OCI-LY7 (cell line): ENCODE results near the gene SAFB2. TPM values are rescaled to one million over a fixed set of nuclear protein-coding genes. Genes with fewer than 3 reads are reported as not detected.

Source experiments
- BruUV-seq: library from RNA; stranded (reverse); fragments of 400-500 nt; replicated peaks from 2 replicates; lab custom pipeline; 2021; lab: Mats Ljungman, UMichigan
- CTCF ChIA-PET: fragments of 300-600 bp; sonication (Branson Sonifier 250); formaldehyde crosslinking; loops from one replicate; lab custom pipeline; 2022; ENCODE audit warnings: antibody characterized with exemption; ENCODE audit not compliant: unreplicated experiment; lab: Charles Lee
- POLR2A ChIA-PET: fragments of 300-600 bp; sonication (Branson Sonifier 250); formaldehyde crosslinking; loops from one replicate; lab custom pipeline; 2022; ENCODE audit warnings: antibody characterized with exemption; lab: Charles Lee
- DNase-seq: peaks from one replicate; pipeline ENCODE4 v3.0.0-alpha.2; 2015; ENCODE audit warnings: low spot score
- H2AFZ ChIP-seq: fragments of 200-600 bp; sonication (generic), shearing (Covaris generic); 2 replicates; pipeline ENCODE4 v1.6.1; 2014; ENCODE audit warnings: mild to moderate bottlenecking, antibody characterized with exemption, low read length, moderate library complexity
- H3K27ac ChIP-seq: fragments of 200-600 bp; sonication (generic); 2 replicates; pipeline ENCODE4 v1.5.1; 2014; ENCODE audit warnings: mixed run types, low read depth, mild to moderate bottlenecking, moderate library complexity, low read length, inconsistent platforms; ENCODE audit not compliant: poor library complexity, severe bottlenecking
- H3K36me3 ChIP-seq: fragments of 200-600 bp; sonication (generic); 2 replicates; pipeline ENCODE4 v1.6.1; 2014; ENCODE audit warnings: mild to moderate bottlenecking, antibody characterized with exemption, low read length, moderate library complexity, mixed read lengths; ENCODE audit not compliant: insufficient read depth
- H3K4me1 ChIP-seq: fragments of 200-600 bp; sonication (generic); 2 replicates; pipeline ENCODE4 v1.5.1; 2014; ENCODE audit warnings: mild to moderate bottlenecking, low read length; ENCODE audit not compliant: insufficient read depth, poor library complexity, severe bottlenecking
- H3K4me2 ChIP-seq: fragments of 200-600 bp; sonication (generic); 2 replicates; pipeline ENCODE4 v1.6.1; 2014; ENCODE audit warnings: mild to moderate bottlenecking, low read length
- H3K4me3 ChIP-seq: fragments of 200-600 bp; sonication (generic); 2 replicates; pipeline ENCODE4 v1.5.1; 2014; ENCODE audit warnings: mild to moderate bottlenecking, low read depth, low read length; ENCODE audit not compliant: poor library complexity, severe bottlenecking
- H3K79me2 ChIP-seq: fragments of 200-600 bp; sonication (generic); 2 replicates; pipeline ENCODE4 v1.6.1; 2016; ENCODE audit warnings: low read depth, mild to moderate bottlenecking, low read length, moderate library complexity, mixed read lengths; ENCODE audit not compliant: insufficient read depth
- H3K9me2 ChIP-seq: fragments of 200-600 bp; sonication (generic); 2 replicates; pipeline ENCODE4 v1.6.1; 2016; ENCODE audit warnings: mild to moderate bottlenecking, low read length, mixed read lengths; ENCODE audit not compliant: insufficient read depth
- H3K9me3 ChIP-seq: fragments of 200-600 bp; sonication (generic); 2 replicates; pipeline ENCODE4 v1.6.1; 2014; ENCODE audit warnings: mild to moderate bottlenecking, mixed run types, low read length, mixed read lengths
- H4K20me1 ChIP-seq: fragments of 200-600 bp; sonication (generic); 2 replicates; pipeline ENCODE4 v1.6.1; 2014; ENCODE audit warnings: mild to moderate bottlenecking, antibody characterized with exemption, low read length, moderate library complexity, mixed read lengths; ENCODE audit not compliant: insufficient read depth
- EZH2phosphoT487 ChIP-seq: fragments of 200-600 bp; sonication (generic); IDR thresholded peaks from 2 replicates; pipeline ENCODE4 v1.6.1; 2018; ENCODE audit warnings: low read depth, borderline replicate concordance, mild to moderate bottlenecking, mixed run types, antibody characterized with exemption, low read length, moderate library complexity, mixed read lengths
- intact Hi-C: fragments of 100-400 bp; cut with micrococcal nuclease; formaldehyde crosslinking; loops from one replicate; pipeline ENCODE4 v1.10.0; 2022; ENCODE audit not compliant: unreplicated experiment
- total RNA-seq, 2 experiments: library from RNA; depleted of rRNA in 1 of 2; stranded (reverse); fragments of >200 nt in 1 of 2; shearing (Covaris generic) in 1 of 2; gene quantifications; 2 replicates each; pipeline ENCODE4 v1.2.3, GENCODE V29; 2014 to 2022
- TF ChIP-seq, protein P1 (sequence below): fragments of 200-600 bp; sonication (generic); conservative IDR thresholded peaks from 2 replicates; pipeline ENCODE4 v1.5.1; 2014; ENCODE audit warnings: mild to moderate bottlenecking, antibody characterized with exemption, low read length, moderate library complexity, mixed read lengths

Gene SAFB2
- total RNA-seq, 2 experiments from 2014 or later, result 52.8 to 111 TPM

DNA sequence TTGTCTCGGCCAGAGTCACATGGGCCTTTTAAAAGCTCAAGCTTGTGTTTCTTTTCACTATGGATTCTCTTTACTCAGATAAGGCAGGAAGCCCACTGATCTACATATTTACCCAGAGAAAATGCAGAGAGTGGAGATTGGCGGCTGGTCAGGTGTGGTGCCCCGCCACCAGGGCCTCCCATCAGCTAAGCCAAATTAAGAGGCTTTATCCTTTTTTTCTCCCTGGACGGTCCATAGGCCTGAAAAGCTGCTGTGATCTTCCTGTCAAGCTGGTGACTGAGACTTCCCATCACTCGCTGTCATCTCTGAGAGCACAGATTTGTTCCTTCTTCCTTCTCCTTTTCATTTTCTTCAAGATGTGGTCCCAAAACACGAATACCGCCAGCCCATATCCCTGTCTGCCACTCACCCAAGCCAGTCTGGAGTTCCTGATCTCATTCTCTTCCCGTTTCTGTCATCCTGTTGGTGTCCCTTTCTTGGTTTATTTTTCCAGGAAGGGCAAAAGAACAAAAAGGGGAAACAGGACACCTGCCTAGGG lies 2.2 kb upstream of the SAFB2 start:
- ChIA-PET POLR2A (interaction anchor here (0.7 kb wide), 1 partner anchor 464 kb away, joined by 5 read pairs; no protein-coding TSS in a partner anchor), CTCF (no interaction called here)
- intact Hi-C loops, result loop anchor here (10.0 kb wide), 2 partner anchors 170 to 350 kb away; partner anchors contain the start of genes DUS3L and RANBP3
- Histone ChIP-seq H3K4me2 (peak overlapping the region; percentile 99), H3K36me3 (peaks cover 84% of the 10 kb centered on the region), H2AFZ (no peak overlapping the region), H4K20me1 (peaks cover 67% of the 10 kb centered on the region), H3K79me2 (peaks cover 96% of the 10 kb centered on the region), H3K4me3 (peak overlapping the region; percentile 95), H3K4me1 (peaks cover 65% of the 10 kb centered on the region), H3K27ac (peak overlapping the region; percentile 80), H3K9me2 (no peaks in the 10 kb centered on the region), H3K9me3 (no peaks in the 10 kb centered on the region)
- DNase-seq, result peak; percentile 14
- TSS peak; percentile 51 for BruUV-seq
- TF ChIP-seq, protein P1, sequence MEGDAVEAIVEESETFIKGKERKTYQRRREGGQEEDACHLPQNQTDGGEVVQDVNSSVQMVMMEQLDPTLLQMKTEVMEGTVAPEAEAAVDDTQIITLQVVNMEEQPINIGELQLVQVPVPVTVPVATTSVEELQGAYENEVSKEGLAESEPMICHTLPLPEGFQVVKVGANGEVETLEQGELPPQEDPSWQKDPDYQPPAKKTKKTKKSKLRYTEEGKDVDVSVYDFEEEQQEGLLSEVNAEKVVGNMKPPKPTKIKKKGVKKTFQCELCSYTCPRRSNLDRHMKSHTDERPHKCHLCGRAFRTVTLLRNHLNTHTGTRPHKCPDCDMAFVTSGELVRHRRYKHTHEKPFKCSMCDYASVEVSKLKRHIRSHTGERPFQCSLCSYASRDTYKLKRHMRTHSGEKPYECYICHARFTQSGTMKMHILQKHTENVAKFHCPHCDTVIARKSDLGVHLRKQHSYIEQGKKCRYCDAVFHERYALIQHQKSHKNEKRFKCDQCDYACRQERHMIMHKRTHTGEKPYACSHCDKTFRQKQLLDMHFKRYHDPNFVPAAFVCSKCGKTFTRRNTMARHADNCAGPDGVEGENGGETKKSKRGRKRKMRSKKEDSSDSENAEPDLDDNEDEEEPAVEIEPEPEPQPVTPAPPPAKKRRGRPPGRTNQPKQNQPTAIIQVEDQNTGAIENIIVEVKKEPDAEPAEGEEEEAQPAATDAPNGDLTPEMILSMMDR, result no peak
- no peak for TF ChIP-seq EZH2phosphoT487

DNA sequence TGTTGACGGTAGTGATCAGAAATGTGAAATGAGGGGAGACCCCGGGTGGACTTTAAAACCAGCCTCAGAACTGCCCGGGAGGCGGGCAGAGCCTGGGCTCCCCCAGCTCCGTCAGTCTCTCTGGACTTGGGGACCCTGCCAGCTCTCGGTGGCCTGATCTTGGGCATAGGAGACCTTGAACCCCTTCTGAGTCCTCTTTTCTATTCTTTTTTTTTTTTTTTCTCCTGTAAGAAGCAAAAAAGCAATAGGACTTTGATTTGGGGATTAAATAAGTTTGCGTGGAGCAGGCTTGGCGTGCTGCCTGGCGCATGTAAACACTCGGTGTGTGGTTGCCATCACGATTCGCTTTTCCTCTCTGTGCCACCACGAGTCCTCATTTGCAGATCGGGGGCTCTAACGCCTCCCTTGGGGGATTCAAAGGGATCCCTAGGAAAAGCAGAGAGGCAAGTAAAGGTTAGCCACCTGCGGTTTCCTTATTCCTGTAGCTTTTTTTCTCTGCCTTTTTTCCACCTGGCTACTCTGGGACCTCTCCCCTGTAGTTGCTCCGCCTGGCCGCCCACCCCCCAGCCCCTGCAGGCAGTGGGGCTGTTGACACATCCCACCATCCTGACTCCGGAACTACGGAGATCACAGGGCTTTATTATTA lies 1.6 kb upstream of the SAFB2 start:
- H3K27ac ChIP-seq, result peak overlapping the region; percentile 80
- DNase-seq, result peak; percentile 25
- H4K20me1 ChIP-seq, result peaks cover 62% of the 10 kb centered on the region
- H3K9me3 ChIP-seq, result no peaks in the 10 kb centered on the region
- H3K4me3 ChIP-seq, result peak overlapping the region; percentile 95
- peak overlapping the region; percentile 99 for H3K4me2 ChIP-seq
- CTCF ChIA-PET, result no interaction called here
- POLR2A ChIA-PET, result interaction anchor here (0.7 kb wide), 1 partner anchor 464 kb away, joined by 5 read pairs; no protein-coding TSS in a partner anchor
- H3K9me2 ChIP-seq, result no peaks in the 10 kb centered on the region
- H3K36me3 ChIP-seq, result peaks cover 84% of the 10 kb centered on the region
- no peak overlapping the region for H2AFZ ChIP-seq
- intact Hi-C loops, result loop anchor here (10.0 kb wide), 2 partner anchors 171 to 351 kb away; partner anchors contain the start of genes DUS3L and RANBP3
- TF ChIP-seq, protein P1, result no peak
- TF ChIP-seq EZH2phosphoT487, result no peak
- H3K79me2 ChIP-seq, result peaks cover 96% of the 10 kb centered on the region
- BruUV-seq, result no TSS peak
- H3K4me1 ChIP-seq, result peaks cover 66% of the 10 kb centered on the region
